Chondrocyte (in vitro differentiated cells): ENCODE data around the gene RDH13. TPM values are rescaled to one million over a fixed set of nuclear protein-coding genes. Genes with fewer than 3 reads are reported as not detected.
"Not testable (repeated sequence)": the region's sequence is repeated elsewhere in the genome, so short reads cannot be mapped to it uniquely, and the experiment has no call there.

ENCODE experiments used
- DNase-seq: peaks from one replicate; pipeline ENCODE4 v3.0.0; 2021; ENCODE audit warnings: mixed read lengths, low spot score
- H3K27ac Mint-ChIP-seq: one replicate; pipeline ENCODE4 v1.8.0; 2021; ENCODE audit warnings: mild to moderate bottlenecking, moderate library complexity, mixed read lengths; ENCODE audit not compliant: unreplicated experiment
- H3K27me3 Mint-ChIP-seq: 2 replicates; pipeline ENCODE4 v1.8.0; 2021; ENCODE audit warnings: low read depth, mixed read lengths
- H3K36me3 Mint-ChIP-seq: 2 replicates; pipeline ENCODE4 v1.8.0; 2021; ENCODE audit warnings: low read depth, mixed read lengths
- H3K4me1 Mint-ChIP-seq: 2 replicates; pipeline ENCODE4 v1.8.0; 2021; ENCODE audit warnings: low read depth, mild to moderate bottlenecking, mixed read lengths
- H3K4me3 Mint-ChIP-seq: one replicate; pipeline ENCODE4 v1.8.0; 2021; ENCODE audit warnings: mild to moderate bottlenecking, moderate library complexity, mixed read lengths; ENCODE audit not compliant: unreplicated experiment
- H3K9me3 Mint-ChIP-seq: 2 replicates; pipeline ENCODE4 v1.8.0; 2021; ENCODE audit warnings: low read depth, mixed read lengths
- CTCF ChIP-seq: fragments of 200-600 bp; sonication (generic); IDR thresholded peaks from 2 replicates; pipeline ENCODE4 v1.5.0; 2021; ENCODE audit warnings: antibody characterized with exemption, mild to moderate bottlenecking, moderate library complexity
- total RNA-seq: library from RNA; stranded (reverse); gene quantifications from 3 replicates; pipeline ENCODE4 v1.2.1, GENCODE V29; 2021

RDH13 gene
- total RNA-seq, 1 donor from 2014 or later, result 9.7 TPM

DNA sequence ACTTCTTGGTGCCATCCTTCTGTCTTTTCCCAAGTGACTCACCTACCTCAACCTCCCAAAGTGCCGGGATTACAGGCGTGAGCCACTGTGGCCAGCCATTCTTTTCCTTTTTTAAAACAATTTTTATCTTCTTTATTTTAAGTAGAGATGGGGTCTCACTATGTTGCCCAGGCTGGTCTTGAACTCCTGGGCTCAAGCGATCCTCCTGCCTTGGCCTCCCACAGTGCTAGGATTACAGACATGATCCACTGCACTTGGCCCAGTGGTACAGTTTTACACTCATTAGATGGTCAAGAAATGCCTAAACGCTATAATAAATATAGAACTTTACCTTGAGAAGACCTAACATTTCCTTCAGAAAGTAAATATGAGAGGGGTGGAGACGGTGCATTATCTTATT is 49.4 kb downstream of the RDH13 start:
- H3K4me3 Mint-ChIP-seq, result no peak overlapping the region
- H3K9me3 Mint-ChIP-seq, result no peaks in the 10 kb centered on the region
- H3K36me3 Mint-ChIP-seq, result peaks cover under 1% of the 10 kb centered on the region
- H3K4me1 Mint-ChIP-seq, result peaks cover 22% of the 10 kb centered on the region
- DNase-seq, result no peak
- no peak for TF ChIP-seq CTCF
- no peak overlapping the region for H3K27ac Mint-ChIP-seq
- no peaks in the 10 kb centered on the region for H3K27me3 Mint-ChIP-seq

GRCh38 chr19:55012306-55012705 is 50.6 kb downstream of the RDH13 start:
- Mint-ChIP-seq H3K27me3 (no peaks in the 10 kb centered on the region), H3K4me1 (peaks cover 34% of the 10 kb centered on the region), H3K9me3 (no peaks in the 10 kb centered on the region), H3K36me3 (no peaks in the 10 kb centered on the region), H3K4me3 (no peak overlapping the region), H3K27ac (peak overlapping the region; percentile 45)
- no peak for TF ChIP-seq CTCF
- no peak for DNase-seq

GRCh38 chr19:55010561-55010960 is 52.4 kb downstream of the RDH13 start:
- not testable (repeated sequence) for DNase-seq, H3K27ac Mint-ChIP-seq, H3K4me3 Mint-ChIP-seq, H3K36me3 Mint-ChIP-seq, H3K27me3 Mint-ChIP-seq, H3K9me3 Mint-ChIP-seq
- H3K4me1 Mint-ChIP-seq, result peaks cover 46% of the 10 kb centered on the region

DNA sequence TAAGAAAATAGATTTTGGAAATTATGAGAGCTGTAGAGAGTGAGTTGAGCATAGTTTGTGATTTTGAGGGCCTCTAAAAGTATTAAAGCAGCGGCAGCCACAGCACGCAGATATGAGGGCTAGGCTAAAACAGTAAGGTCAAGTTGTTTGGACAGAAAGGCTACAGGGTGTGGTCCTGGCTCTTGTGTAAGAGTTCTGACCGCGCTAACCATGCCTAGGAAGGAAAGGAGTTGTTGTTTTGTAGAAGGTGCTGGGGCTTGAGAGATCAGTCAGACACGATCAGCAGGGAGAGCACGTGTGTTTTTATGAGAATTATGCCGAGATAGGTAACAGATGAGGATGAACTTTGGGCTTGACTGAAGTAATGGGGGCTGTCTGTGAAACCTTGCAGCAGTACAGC is 54.2 kb downstream of the RDH13 start:
- not testable (repeated sequence) for H3K36me3 Mint-ChIP-seq, DNase-seq, H3K27me3 Mint-ChIP-seq
- peaks cover 18% of the 10 kb centered on the region for H3K9me3 Mint-ChIP-seq
- peak overlapping the region; percentile 76 for H3K4me3 Mint-ChIP-seq
- H3K4me1 Mint-ChIP-seq, result peaks cover 46% of the 10 kb centered on the region
- H3K27ac Mint-ChIP-seq, result peak overlapping the region; percentile 14

- not testable (repeated sequence) for DNase-seq, H3K36me3 Mint-ChIP-seq, H3K27me3 Mint-ChIP-seq
- Mint-ChIP-seq H3K27ac (peak overlapping the region; percentile 84), H3K9me3 (peaks cover 18% of the 10 kb centered on the region), H3K4me3 (peak overlapping the region; percentile 76), H3K4me1 (peaks cover 43% of the 10 kb centered on the region)
Observed at GRCh38 chr19:55008189-55008588, 54.8 kb downstream of the RDH13 start.

DNA sequence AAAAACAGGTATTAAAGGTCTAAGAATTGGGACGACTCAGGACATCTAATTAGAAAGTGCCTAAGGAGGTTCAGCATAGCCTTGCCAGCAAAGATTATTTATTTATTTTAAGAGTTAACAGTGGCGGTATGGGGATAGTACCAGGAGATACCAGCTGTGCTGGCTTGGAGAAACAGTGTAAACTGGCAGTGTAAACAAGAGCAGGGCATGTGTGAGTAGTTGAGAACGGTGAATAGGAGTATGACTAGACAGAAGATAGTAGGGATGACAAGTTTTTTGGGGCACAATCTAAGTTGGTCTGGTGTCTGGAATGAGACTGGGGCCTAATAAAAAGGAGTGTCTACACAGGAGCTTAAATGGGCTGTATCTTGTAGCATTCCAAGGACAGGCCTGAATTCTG is 55.4 kb downstream of the RDH13 start:
- not testable (repeated sequence) for H3K27me3 Mint-ChIP-seq, H3K36me3 Mint-ChIP-seq, DNase-seq
- Mint-ChIP-seq H3K9me3 (peaks cover 18% of the 10 kb centered on the region), H3K4me3 (peak overlapping the region; percentile 76), H3K27ac (peak overlapping the region; percentile 84), H3K4me1 (peaks cover 40% of the 10 kb centered on the region)

- Mint-ChIP-seq H3K4me3 (peak overlapping the region; percentile 76), H3K4me1 (peaks cover 35% of the 10 kb centered on the region), H3K27ac (peak overlapping the region; percentile 84), H3K9me3 (peaks cover 18% of the 10 kb centered on the region)
- not testable (repeated sequence) for H3K36me3 Mint-ChIP-seq, H3K27me3 Mint-ChIP-seq, DNase-seq
Observed at GRCh38 chr19:55006795-55007194, 56.2 kb downstream of the RDH13 start.

DNA sequence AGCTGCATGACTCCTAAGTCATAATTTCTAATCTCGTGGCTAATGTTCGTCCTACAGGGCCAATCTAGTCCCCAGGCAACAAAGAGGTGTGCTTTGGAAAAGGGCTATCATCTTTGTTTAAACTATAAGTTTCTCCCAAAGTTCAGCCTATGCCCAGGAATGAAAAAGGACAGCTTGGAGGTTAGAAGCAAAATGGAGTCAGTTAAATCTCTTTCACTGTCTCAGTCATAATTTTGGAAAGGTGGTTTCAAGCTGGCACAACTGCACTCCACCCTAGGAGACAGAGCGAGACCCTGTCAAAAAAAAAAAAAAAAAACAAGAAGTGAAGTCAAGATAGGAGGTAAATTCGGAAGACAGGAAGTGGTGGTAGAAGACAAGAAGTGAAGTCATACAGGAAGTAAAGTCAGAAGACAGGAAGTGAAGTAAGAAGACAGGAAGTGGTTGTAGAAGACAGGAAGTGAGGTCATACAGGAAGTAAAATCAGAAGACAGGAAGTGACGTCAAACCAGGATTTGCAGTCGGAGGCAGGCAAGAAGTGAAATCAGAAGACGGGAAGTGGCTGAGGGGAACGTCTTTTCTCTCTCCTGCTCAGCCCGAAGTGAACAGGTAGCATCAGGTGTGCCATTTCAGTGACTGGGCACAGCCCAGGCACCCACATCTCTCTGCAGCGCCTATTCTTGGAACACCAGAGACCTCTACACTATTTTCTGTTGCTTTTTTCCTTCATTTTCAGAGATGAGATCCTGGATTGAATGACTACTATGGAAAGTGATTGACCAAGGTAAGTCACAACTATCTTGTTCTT is 57.1 kb downstream of the RDH13 start:
- H3K4me1 Mint-ChIP-seq, result peaks cover 32% of the 10 kb centered on the region
- peaks cover 4% of the 10 kb centered on the region for H3K36me3 Mint-ChIP-seq
- peak overlapping the region; percentile 76 for H3K4me3 Mint-ChIP-seq
- peak overlapping the region; percentile 95 for H3K27ac Mint-ChIP-seq
- H3K27me3 Mint-ChIP-seq, result no peaks in the 10 kb centered on the region
- DNase-seq, result no peak
- peaks cover 18% of the 10 kb centered on the region for H3K9me3 Mint-ChIP-seq
- no peak for TF ChIP-seq CTCF
